GM23248 (cell line): ENCODE results near the gene OR4F15.

ENCODE experiments used
- EZH2 ChIP-seq: fragments of 200-600 bp; sonication (generic); IDR thresholded peaks from 2 replicates; pipeline ENCODE4 v1.6.1; 2018; ENCODE audit warnings: antibody characterized with exemption, mild to moderate bottlenecking; ENCODE audit not compliant: insufficient read depth, poor library complexity, severe bottlenecking
- EZH2phosphoT487 ChIP-seq: fragments of 200-600 bp; sonication (generic); IDR thresholded peaks from 2 replicates; pipeline ENCODE4 v1.6.1; 2018; ENCODE audit warnings: antibody characterized with exemption, moderate library complexity, mild to moderate bottlenecking, low read depth; ENCODE audit not compliant: insufficient read depth

DNA sequence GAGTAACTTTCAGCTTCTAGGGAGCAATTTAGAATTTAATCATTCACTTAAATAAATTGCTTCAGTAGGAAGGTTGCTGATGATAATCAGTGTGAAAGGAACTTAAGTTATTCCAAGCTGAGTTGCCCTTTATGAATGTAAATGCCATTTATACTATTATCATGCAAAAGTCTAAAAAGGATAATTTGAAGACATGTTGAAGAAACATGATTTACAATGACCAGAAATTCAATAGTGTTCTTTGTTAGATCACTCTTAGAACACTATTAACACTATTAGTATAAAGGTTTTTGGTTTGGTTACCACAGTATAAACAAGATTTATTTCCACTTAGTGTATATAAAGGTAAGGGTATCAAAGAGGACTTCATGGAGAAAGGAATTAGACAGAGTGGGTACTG, 7.1 kb upstream of the OR4F15 start:
- TF ChIP-seq EZH2: no peak
- TF ChIP-seq EZH2phosphoT487: no peak
